ENCODE results near the gene DNAL4.

- no peak for TF ChIP-seq POLR2A (IDR thresholded peaks at IDR 0.05; ENCODE audit: low read depth, low read length)
- TF ChIP-seq POLR2AphosphoS5 (IDR thresholded peaks at IDR 0.05; ENCODE audit: low read depth, low read length): no peak
- no peak for TF ChIP-seq TAF1 (IDR thresholded peaks at IDR 0.05; ENCODE audit: low read depth, low read length)
- no peak for TF ChIP-seq PAX5 (IDR thresholded peaks at IDR 0.05; ENCODE audit: insufficient read depth, low read length, severe bottlenecking)
- no peak for TF ChIP-seq POU2F2 (IDR thresholded peaks at IDR 0.05; ENCODE audit: low read depth, low read length)
- TF ChIP-seq SPI1 (IDR thresholded peaks at IDR 0.05; ENCODE audit: low read depth, low read length): no peak
These were observed 10.8 kb downstream of the DNAL4 start for GRCh38 chr22:38783095-38783615.

All from GM12891 (cell line).